Hepatocyte (in vitro differentiated cells): ENCODE results near the gene POU2F2. TPM values are rescaled to one million over a fixed set of nuclear protein-coding genes. Genes with fewer than 3 reads are reported as not detected.

ENCODE experiments used
- DNase-seq: peaks from one replicate; pipeline ENCODE4 v3.0.0-alpha.2; 2016; ENCODE audit warnings: low spot score
- H2AFZ ChIP-seq: fragments of 200-600 bp; sonication (generic); 2 replicates; pipeline ENCODE4 v1.6.0; 2016; ENCODE audit warnings: antibody characterized with exemption, mild to moderate bottlenecking
- H3K27ac ChIP-seq: fragments of 200-600 bp; sonication (generic); 2 replicates; pipeline ENCODE4 v1.5.1; 2016; ENCODE audit warnings: mild to moderate bottlenecking
- H3K27me3 ChIP-seq: fragments of 200-600 bp; sonication (generic); 2 replicates; pipeline ENCODE4 v1.6.1; 2016
- H3K36me3 ChIP-seq: fragments of 200-600 bp; sonication (generic); replicated peaks from 2 replicates; pipeline ENCODE4 v1.5.1; 2016; ENCODE audit warnings: low read depth; ENCODE audit not compliant: insufficient read depth
- H3K4me1 ChIP-seq: fragments of 200-600 bp; sonication (generic); 2 replicates; pipeline ENCODE4 v1.5.1; 2016; ENCODE audit warnings: mild to moderate bottlenecking, moderate library complexity; ENCODE audit not compliant: insufficient read depth
- H3K4me2 ChIP-seq: fragments of 200-600 bp; sonication (generic); 2 replicates; pipeline ENCODE4 v1.6.0; 2016
- H3K4me3 ChIP-seq: fragments of 200-600 bp; sonication (generic); 2 replicates; pipeline ENCODE4 v1.5.1; 2016; ENCODE audit warnings: mild to moderate bottlenecking
- H3K79me2 ChIP-seq: fragments of 200-600 bp; sonication (generic); 2 replicates; pipeline ENCODE4 v1.6.0; 2017; ENCODE audit warnings: mild to moderate bottlenecking
- H3K9me2 ChIP-seq: fragments of 200-600 bp; sonication (generic); replicated peaks from 2 replicates; pipeline ENCODE4 v1.6.0; 2017; ENCODE audit warnings: mild to moderate bottlenecking; ENCODE audit not compliant: insufficient read depth
- H3K9me3 ChIP-seq: fragments of 200-600 bp; sonication (generic); 2 replicates; pipeline ENCODE4 v1.5.1; 2016; ENCODE audit warnings: low read depth, mild to moderate bottlenecking
- H4K20me1 ChIP-seq: fragments of 200-600 bp; sonication (generic); 2 replicates; pipeline ENCODE4 v1.6.0; 2016; ENCODE audit warnings: mild to moderate bottlenecking; ENCODE audit not compliant: insufficient read depth, poor library complexity, severe bottlenecking
- EZH2 ChIP-seq: fragments of 200-600 bp; sonication (generic); IDR thresholded peaks from 2 replicates; pipeline ENCODE4 v1.6.1; 2016; ENCODE audit warnings: antibody characterized with exemption, mild to moderate bottlenecking, borderline replicate concordance
- EZH2phosphoT487 ChIP-seq: fragments of 200-600 bp; sonication (generic); IDR thresholded peaks from one replicate; pipeline ENCODE4 v1.6.1; 2018; ENCODE audit warnings: antibody characterized with exemption, mild to moderate bottlenecking, low read depth, moderate library complexity; ENCODE audit not compliant: unreplicated experiment, severe bottlenecking
- WGBS: methylation state at CpG from one replicate; pipeline ENCODE4 v1.1.6; 2016; ENCODE audit warnings: low lambda C conversion rate; ENCODE audit errors: missing lambda C conversion rate; 5-methylcytosine and 5-hydroxymethylcytosine counted together
- polyA plus RNA-seq: library from polyadenylated mRNA; unstranded; fragments of >200 nt; fragmentation: Nextera tagmentation; extraction: Ambion mirVana; gene quantifications from 2 replicates; pipeline ENCODE4 v1.2.1, GENCODE V29; 2016
- total RNA-seq: library from RNA; depleted of rRNA; stranded (reverse); fragments of >200 nt; gene quantifications from 2 replicates; pipeline ENCODE4 v1.2.3, GENCODE V29; 2014
- TF ChIP-seq, protein P1 (sequence below): fragments of 200-600 bp; sonication (generic); IDR thresholded peaks from 2 replicates; pipeline ENCODE4 v1.5.1; 2016; ENCODE audit warnings: antibody characterized with exemption, mild to moderate bottlenecking; ENCODE audit not compliant: poor library complexity

POU2F2 gene
- total and polyA plus RNA-seq, 2 experiments from 2014 or later, result 0.15 TPM; not detected in 1

DNA sequence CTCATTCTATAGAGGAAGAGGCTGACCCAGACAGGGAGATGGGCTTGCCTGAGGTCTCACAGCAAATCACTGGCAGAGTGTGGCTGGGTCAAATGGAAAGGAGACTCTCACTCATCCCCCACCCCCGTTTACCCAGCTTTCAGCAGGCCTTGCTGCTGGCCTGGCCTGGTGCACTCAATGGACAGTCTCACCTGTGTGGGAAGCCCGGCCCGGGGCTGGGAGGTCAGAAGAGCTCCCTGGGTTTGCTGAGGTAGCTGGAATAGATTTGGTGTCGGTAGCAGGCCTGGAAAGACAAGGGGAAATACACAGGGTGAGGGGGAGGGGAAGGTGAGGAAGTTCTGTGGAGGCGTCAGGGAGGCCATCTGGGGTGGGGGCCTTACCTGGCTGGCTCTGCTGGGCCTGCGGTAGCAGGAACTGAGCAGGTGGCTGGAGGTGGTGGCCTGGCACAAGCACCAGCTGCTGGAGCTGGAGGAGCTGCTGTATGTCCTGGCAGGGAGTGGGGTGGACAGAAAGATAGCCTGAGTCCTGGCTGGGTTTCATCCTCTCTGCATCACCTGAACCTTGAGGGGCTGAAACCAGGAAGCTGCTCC lies 32.8 kb downstream of the POU2F2 start:
- no peak for DNase-seq
- Histone ChIP-seq H3K4me3 (no peak overlapping the region), H3K36me3 (no peaks in the 10 kb centered on the region), H4K20me1 (no peaks in the 10 kb centered on the region), H3K4me1 (no peaks in the 10 kb centered on the region), H3K9me2 (no peaks in the 10 kb centered on the region), H3K27me3 (peaks cover 7% of the 10 kb centered on the region), H3K27ac (no peak overlapping the region), H3K79me2 (no peaks in the 10 kb centered on the region), H2AFZ (no peak overlapping the region), H3K4me2 (no peak overlapping the region), H3K9me3 (no peaks in the 10 kb centered on the region)
- TF ChIP-seq EZH2phosphoT487 (no peak), EZH2 (no peak)
- TF ChIP-seq, protein P1, sequence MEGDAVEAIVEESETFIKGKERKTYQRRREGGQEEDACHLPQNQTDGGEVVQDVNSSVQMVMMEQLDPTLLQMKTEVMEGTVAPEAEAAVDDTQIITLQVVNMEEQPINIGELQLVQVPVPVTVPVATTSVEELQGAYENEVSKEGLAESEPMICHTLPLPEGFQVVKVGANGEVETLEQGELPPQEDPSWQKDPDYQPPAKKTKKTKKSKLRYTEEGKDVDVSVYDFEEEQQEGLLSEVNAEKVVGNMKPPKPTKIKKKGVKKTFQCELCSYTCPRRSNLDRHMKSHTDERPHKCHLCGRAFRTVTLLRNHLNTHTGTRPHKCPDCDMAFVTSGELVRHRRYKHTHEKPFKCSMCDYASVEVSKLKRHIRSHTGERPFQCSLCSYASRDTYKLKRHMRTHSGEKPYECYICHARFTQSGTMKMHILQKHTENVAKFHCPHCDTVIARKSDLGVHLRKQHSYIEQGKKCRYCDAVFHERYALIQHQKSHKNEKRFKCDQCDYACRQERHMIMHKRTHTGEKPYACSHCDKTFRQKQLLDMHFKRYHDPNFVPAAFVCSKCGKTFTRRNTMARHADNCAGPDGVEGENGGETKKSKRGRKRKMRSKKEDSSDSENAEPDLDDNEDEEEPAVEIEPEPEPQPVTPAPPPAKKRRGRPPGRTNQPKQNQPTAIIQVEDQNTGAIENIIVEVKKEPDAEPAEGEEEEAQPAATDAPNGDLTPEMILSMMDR, result no peak
- 60% methylated on average over 5 of the region's 6 CpGs for WGBS

DNA sequence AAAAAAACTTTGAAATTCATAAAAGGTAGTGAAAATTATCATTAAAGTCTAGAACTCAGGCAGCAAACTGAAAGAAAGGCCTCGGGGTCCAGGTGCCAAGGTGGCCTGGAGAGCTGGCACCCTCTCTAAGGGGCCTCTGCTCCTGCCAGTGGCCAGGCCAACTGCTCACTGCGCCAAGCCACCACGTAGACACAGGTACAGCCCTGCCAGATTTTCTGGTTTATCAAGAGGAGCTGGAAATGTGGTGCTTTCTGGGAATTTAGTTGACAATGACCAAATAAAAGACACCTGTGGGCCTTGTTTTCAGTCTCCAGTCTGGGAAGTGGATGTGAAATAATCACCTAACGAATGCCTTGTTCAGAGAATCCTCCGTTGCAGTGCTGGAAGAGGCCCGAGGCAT lies 33.5 kb downstream of the POU2F2 start:
- H3K4me3 ChIP-seq, result no peak overlapping the region
- TF ChIP-seq EZH2phosphoT487 (no peak), EZH2 (no peak)
- TF ChIP-seq, protein P1, result no peak
- H3K36me3 ChIP-seq, result no peaks in the 10 kb centered on the region
- WGBS, result 82% methylated on average over 6 of the region's 6 CpGs
- no peak overlapping the region for H3K27ac ChIP-seq
- peaks cover 7% of the 10 kb centered on the region for H3K27me3 ChIP-seq
- H2AFZ ChIP-seq, result no peak overlapping the region
- no peaks in the 10 kb centered on the region for H3K4me1 ChIP-seq
- DNase-seq, result no peak
- no peaks in the 10 kb centered on the region for H3K9me3 ChIP-seq
- H3K79me2 ChIP-seq, result no peaks in the 10 kb centered on the region
- no peaks in the 10 kb centered on the region for H3K9me2 ChIP-seq
- H4K20me1 ChIP-seq, result no peaks in the 10 kb centered on the region
- H3K4me2 ChIP-seq, result no peak overlapping the region

DNA sequence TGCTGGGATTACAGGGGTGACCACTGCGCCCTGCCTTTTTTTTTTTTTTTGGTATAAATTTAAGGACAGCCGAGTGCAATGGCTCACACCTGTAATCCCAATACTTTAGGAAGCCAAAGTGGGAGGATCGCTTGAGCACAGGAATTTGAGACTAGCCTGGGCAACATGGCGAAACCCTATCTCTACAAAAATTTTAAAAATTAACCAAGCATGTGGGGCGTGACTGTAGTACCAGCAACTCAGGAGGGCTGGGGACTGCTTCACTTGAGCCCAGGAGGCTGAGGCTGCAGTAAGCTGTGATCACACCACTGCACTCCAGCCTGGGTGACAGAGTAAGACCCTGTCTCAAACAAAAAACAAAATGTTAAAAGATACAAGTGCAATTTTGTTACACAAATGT lies 34.8 kb downstream of the POU2F2 start:
- H3K27ac ChIP-seq, result no peak overlapping the region
- no peak for TF ChIP-seq EZH2
- TF ChIP-seq, protein P1, result no peak
- TF ChIP-seq EZH2phosphoT487, result no peak
- WGBS, result 81% methylated on average over 5 of the region's 5 CpGs

More for the DNA sequence above, 34.8 kb downstream of the POU2F2 start:
- Histone ChIP-seq H3K4me3 (no peak overlapping the region), H3K36me3 (no peaks in the 10 kb centered on the region), H3K27me3 (peaks cover 7% of the 10 kb centered on the region), H3K4me2 (no peak overlapping the region), H3K9me3 (no peaks in the 10 kb centered on the region), H3K4me1 (no peaks in the 10 kb centered on the region), H3K9me2 (no peaks in the 10 kb centered on the region), H3K79me2 (no peaks in the 10 kb centered on the region), H4K20me1 (no peaks in the 10 kb centered on the region), H2AFZ (no peak overlapping the region)
- DNase-seq, result no peak
